HCT116 (cell line): Measurements from ENCODE around the gene ACOT6.
"Not testable (repeated sequence)": the region's sequence is repeated elsewhere in the genome, so short reads cannot be mapped to it uniquely, and the experiment has no call there.

Source experiments
- EZH2 ChIP-seq: fragments of 200-600 bp; sonication (generic); IDR thresholded peaks from 2 replicates; pipeline ENCODE4 v1.6.1; 2017; ENCODE audit warnings: antibody characterized with exemption, mixed run types
- POLR2A ChIP-seq: IDR thresholded peaks from 2 replicates; pipeline ENCODE4 v1.7.0; 2011; ENCODE audit warnings: borderline replicate concordance; ENCODE audit not compliant: insufficient read depth, insufficient read length; ENCODE audit errors: extremely low read depth
- SRF ChIP-seq: IDR thresholded peaks from 2 replicates; pipeline ENCODE4 v1.6.1; 2012; ENCODE audit warnings: low read depth
- TF ChIP-seq, protein P1 (sequence below): IDR thresholded peaks from 2 replicates; pipeline ENCODE4 v1.6.1; 2011; ENCODE audit warnings: mild to moderate bottlenecking, low read length, moderate library complexity; ENCODE audit not compliant: insufficient replicate concordance; ENCODE audit errors: extremely low read depth
- TF ChIP-seq, protein P2 (sequence below): IDR thresholded peaks from 2 replicates; pipeline ENCODE4 v1.6.1; 2012; ENCODE audit warnings: low read depth
- TF ChIP-seq, protein P3 (sequence below), 3 experiments: fragments of 200-600 bp in 1 of 3; sonication (generic) in 1 of 3; IDR thresholded peaks in 2 of 3; conservative IDR thresholded peaks in 1 of 3; 2 replicates each; pipeline ENCODE4 v1.5.1; 2012 to 2017; ENCODE audit warnings: low read depth in 2 of 3, low read length in 2 of 3, antibody characterized with exemption in 1 of 3, borderline replicate concordance in 1 of 3, control low read depth in 1 of 3, mild to moderate bottlenecking in 1 of 3, mixed read lengths in 1 of 3, mixed run types in 1 of 3, moderate library complexity in 1 of 3; ENCODE audit not compliant: insufficient read depth in 1 of 3

DNA sequence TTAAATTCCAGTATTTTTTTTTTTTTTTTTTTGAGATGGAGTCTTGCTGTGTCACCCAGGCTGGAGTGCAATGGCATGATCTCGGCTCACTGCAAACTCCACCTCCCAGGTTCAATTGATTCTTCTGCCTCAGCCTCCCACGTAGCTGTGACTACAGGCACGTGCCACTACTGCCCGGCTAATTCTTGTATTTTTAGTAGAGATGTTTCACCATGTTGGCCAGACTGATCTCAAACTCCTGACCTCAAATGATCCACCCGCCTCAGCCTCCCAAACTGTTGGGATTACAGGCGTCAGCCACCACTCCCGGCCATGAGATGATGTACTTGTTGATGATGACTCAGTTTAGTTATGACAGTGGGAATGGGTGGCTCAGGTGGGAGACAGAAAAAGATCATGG is 38.1 kb upstream of the ACOT6 start:
- TF ChIP-seq, protein P1, sequence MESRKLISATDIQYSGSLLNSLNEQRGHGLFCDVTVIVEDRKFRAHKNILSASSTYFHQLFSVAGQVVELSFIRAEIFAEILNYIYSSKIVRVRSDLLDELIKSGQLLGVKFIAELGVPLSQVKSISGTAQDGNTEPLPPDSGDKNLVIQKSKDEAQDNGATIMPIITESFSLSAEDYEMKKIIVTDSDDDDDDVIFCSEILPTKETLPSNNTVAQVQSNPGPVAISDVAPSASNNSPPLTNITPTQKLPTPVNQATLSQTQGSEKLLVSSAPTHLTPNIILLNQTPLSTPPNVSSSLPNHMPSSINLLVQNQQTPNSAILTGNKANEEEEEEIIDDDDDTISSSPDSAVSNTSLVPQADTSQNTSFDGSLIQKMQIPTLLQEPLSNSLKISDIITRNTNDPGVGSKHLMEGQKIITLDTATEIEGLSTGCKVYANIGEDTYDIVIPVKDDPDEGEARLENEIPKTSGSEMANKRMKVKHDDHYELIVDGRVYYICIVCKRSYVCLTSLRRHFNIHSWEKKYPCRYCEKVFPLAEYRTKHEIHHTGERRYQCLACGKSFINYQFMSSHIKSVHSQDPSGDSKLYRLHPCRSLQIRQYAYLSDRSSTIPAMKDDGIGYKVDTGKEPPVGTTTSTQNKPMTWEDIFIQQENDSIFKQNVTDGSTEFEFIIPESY = not testable (repeated sequence)
- TF ChIP-seq, protein P2, sequence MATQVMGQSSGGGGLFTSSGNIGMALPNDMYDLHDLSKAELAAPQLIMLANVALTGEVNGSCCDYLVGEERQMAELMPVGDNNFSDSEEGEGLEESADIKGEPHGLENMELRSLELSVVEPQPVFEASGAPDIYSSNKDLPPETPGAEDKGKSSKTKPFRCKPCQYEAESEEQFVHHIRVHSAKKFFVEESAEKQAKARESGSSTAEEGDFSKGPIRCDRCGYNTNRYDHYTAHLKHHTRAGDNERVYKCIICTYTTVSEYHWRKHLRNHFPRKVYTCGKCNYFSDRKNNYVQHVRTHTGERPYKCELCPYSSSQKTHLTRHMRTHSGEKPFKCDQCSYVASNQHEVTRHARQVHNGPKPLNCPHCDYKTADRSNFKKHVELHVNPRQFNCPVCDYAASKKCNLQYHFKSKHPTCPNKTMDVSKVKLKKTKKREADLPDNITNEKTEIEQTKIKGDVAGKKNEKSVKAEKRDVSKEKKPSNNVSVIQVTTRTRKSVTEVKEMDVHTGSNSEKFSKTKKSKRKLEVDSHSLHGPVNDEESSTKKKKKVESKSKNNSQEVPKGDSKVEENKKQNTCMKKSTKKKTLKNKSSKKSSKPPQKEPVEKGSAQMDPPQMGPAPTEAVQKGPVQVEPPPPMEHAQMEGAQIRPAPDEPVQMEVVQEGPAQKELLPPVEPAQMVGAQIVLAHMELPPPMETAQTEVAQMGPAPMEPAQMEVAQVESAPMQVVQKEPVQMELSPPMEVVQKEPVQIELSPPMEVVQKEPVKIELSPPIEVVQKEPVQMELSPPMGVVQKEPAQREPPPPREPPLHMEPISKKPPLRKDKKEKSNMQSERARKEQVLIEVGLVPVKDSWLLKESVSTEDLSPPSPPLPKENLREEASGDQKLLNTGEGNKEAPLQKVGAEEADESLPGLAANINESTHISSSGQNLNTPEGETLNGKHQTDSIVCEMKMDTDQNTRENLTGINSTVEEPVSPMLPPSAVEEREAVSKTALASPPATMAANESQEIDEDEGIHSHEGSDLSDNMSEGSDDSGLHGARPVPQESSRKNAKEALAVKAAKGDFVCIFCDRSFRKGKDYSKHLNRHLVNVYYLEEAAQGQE = not testable (repeated sequence)
- not testable (repeated sequence) for TF ChIP-seq EZH2, POLR2A, SRF
- TF ChIP-seq, protein P3, sequence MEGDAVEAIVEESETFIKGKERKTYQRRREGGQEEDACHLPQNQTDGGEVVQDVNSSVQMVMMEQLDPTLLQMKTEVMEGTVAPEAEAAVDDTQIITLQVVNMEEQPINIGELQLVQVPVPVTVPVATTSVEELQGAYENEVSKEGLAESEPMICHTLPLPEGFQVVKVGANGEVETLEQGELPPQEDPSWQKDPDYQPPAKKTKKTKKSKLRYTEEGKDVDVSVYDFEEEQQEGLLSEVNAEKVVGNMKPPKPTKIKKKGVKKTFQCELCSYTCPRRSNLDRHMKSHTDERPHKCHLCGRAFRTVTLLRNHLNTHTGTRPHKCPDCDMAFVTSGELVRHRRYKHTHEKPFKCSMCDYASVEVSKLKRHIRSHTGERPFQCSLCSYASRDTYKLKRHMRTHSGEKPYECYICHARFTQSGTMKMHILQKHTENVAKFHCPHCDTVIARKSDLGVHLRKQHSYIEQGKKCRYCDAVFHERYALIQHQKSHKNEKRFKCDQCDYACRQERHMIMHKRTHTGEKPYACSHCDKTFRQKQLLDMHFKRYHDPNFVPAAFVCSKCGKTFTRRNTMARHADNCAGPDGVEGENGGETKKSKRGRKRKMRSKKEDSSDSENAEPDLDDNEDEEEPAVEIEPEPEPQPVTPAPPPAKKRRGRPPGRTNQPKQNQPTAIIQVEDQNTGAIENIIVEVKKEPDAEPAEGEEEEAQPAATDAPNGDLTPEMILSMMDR (IDR thresholded peaks at IDR 0.05 in 2 of 3, conservative IDR thresholded peaks at IDR 0.05 in 1 of 3; ENCODE audit: borderline replicate concordance in 1 of 3, insufficient read depth in 1 of 3, low read depth in 2 of 3, low read length in 2 of 3) = not testable (repeated sequence)
